Cardiac fibroblast (primary cell): ENCODE results near the gene PITRM1.
A peak's percentile ranks its signal among the peaks of the same experiment; 100 is the strongest.

Source experiments
- DNase-seq, 2 donors: peaks; one replicate each; pipeline versions ENCODE4 v3.0.0 to v3.0.0-alpha.2; 2010; ENCODE audit warnings: low read depth in 2 of 2
- H3K4me3 ChIP-seq, 2 donors: replicated peaks in 1 of 2; 1 replicate in 1 of 2; 2 replicates in 1 of 2; pipeline ENCODE4 v1.5.1; 2011; ENCODE audit warnings: low read depth in 2 of 2, low read length in 2 of 2, mild to moderate bottlenecking in 2 of 2, moderate library complexity in 1 of 2
- TF ChIP-seq, protein P1 (sequence below): IDR thresholded peaks from one replicate; pipeline ENCODE4 v1.5.1; 2011; ENCODE audit warnings: low read depth, mild to moderate bottlenecking, low read length, inconsistent platforms

The PITRM1 gene

DNA sequence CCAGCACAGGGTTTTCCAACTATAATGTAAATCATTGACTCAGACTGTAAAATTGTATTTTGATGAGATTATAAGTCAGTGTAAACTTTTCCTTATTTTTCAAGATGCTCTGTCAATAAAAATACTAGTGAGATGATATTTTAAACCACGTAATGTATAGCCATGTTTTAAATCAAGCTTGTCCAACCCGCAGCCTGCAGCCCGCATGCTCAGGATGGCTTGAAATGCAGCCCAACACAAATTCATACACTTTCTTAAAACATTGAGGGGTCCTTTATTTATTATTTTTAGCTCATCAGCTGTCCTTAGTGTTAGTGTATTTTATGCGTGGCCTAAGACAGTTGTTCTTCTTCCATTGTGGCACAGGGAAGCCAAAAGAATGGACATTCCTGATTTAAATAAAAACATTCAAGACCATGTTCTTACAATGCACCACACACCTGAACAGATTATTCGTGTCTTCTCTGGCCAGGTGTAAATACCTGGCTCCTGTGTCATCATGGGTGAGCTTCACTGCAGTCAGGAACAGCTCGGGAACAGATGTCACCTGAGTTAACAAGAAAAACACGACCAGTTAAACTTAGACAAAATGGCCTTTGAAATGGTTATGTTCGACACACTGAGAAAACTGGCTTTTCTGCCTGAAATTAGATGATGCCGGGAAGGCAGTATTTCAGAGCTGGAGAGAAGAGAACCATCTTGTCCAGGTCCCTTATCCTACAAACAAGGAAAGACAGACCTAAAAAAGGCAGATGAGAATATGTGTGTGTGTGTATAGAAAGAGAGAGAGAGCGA is 5.9 kb downstream of the PITRM1 start:
- no peak for DNase-seq
- TF ChIP-seq, protein P1, sequence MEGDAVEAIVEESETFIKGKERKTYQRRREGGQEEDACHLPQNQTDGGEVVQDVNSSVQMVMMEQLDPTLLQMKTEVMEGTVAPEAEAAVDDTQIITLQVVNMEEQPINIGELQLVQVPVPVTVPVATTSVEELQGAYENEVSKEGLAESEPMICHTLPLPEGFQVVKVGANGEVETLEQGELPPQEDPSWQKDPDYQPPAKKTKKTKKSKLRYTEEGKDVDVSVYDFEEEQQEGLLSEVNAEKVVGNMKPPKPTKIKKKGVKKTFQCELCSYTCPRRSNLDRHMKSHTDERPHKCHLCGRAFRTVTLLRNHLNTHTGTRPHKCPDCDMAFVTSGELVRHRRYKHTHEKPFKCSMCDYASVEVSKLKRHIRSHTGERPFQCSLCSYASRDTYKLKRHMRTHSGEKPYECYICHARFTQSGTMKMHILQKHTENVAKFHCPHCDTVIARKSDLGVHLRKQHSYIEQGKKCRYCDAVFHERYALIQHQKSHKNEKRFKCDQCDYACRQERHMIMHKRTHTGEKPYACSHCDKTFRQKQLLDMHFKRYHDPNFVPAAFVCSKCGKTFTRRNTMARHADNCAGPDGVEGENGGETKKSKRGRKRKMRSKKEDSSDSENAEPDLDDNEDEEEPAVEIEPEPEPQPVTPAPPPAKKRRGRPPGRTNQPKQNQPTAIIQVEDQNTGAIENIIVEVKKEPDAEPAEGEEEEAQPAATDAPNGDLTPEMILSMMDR, result no peak
- H3K4me3 ChIP-seq, result no peak overlapping the region

DNA sequence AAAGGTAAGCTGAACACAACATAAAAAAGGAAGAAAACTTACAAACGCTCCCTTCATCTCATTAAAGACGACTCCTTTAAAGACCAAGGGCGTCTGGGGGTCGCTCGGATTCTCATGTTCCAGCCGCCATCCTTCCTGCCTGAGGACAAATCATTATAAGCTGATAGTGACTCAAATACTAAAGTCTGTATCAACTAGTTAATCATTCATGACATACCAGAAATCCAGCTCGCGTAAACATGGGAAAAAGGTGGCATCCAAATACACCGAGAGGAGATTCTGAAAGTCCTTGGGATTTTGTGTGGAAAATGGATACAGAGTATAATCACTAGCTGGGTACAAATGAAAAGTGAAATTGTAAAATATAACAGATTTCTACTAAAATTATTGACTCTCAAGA is 7.4 kb downstream of the PITRM1 start:
- no peak overlapping the region for H3K4me3 ChIP-seq
- TF ChIP-seq, protein P1, result no peak
- no peak for DNase-seq

DNA sequence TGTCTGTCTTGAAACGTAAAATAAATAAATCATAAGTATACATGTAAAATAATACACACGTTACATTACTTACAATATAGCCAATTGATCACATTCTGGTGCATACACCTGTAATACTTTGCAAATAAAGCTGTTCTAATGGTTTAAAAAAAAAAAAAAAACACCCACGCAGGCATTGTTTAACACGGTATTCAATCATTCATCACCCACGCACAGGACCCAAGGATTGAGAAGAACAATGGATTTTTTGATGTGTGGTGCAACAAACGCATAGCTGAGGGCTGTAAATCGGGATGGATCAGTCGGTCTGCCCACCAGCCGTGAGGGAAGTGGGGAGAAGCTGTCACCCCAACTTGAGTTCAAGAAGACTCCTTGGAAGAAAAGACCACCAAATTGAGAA is 8.7 kb downstream of the PITRM1 start:
- DNase-seq, result no peak
- H3K4me3 ChIP-seq, result no peak overlapping the region
- TF ChIP-seq, protein P1, result no peak

DNA sequence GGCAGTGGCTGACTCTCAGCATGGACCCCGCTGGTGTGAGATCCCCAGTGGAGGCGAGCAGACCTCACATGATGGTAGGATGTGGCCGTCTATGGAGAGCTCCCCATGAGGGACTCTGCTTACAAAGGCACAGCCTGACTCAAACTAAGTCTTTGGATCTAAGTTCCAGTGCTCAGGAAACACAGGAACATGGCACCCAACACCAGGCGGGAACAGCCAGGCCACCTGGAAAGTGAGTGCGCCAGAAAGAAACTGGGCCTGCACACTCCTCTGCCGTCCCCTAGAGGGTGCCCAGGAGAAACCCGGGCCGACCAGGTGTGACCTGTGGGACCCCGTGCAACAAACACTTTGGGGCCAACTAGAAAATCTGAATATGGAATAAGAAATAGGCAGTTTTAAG is 10.0 kb downstream of the PITRM1 start:
- TF ChIP-seq, protein P1, result peak; percentile 20
- DNase-seq, result no peak
- H3K4me3 ChIP-seq, result no peak overlapping the region

DNA sequence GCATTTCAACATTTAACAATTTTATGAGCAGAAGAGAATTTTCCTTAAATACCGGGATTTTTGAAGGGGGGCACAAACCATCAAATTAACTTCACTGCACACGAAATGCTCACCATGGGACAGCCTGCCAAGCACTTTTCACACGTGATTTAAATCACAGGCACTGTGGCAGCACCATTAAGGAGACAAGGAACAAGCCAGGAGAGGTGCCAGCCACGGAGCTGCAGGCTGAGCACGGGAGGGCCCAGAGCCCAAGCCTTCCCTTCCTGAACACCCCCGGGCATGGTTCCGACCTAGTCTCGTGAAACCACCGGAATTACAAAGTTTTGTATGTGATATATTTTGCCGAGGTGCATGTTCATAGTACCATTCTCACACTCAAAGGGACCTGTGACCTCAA is 13.4 kb downstream of the PITRM1 start:
- no peak overlapping the region for H3K4me3 ChIP-seq
- TF ChIP-seq, protein P1, result no peak
- DNase-seq, result no peak

DNA sequence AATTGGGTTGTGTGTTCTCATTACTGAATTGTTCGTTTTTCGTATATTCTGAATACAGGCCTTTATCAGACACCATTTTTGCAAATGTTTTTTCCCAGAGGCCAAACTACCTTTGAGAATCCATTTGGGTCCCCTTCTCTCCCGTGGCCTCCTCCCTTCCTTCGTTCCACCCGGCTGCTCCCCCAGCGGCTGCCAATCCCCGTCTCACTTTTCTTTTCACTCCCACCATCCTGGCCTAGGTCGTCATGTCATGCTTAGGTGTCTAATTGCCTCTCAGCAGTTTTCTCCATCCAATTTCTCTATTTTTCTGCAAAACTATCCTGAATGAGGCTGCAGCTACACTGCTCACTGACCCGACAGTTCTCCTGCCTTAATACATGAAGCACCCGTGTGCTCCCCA is 17.9 kb downstream of the PITRM1 start:
- no peak overlapping the region for H3K4me3 ChIP-seq
- no peak for DNase-seq
- TF ChIP-seq, protein P1, result no peak

DNA sequence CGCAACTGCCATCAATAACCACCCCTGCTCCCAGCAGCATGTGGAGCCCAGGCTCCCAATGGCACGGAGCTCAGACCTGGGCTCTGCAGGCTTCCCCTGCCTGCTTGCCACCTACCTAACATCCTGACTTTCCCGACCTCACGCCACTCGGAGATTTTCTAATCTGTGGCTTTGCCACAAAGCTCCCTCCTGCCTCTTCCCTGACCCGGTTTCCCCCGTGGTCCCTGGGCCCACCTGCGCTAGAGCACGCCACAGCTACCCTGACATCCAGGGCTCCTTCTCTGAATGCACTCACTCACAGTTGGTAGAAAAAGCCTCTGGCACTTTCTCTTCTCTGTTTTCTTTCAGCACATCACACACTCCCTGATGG is 20.0 kb downstream of the PITRM1 start:
- TF ChIP-seq, protein P1, result no peak
- H3K4me3 ChIP-seq, result no peak overlapping the region
- DNase-seq, result no peak
